ENCODE data around the gene FAM131A. TPM values are rescaled to one million over a fixed set of nuclear protein-coding genes. Genes with fewer than 3 reads are reported as not detected.

Gene FAM131A
- polyA plus RNA-seq, 4 donors: 9.7 to 13.1 (median 10.8) TPM

DNA sequence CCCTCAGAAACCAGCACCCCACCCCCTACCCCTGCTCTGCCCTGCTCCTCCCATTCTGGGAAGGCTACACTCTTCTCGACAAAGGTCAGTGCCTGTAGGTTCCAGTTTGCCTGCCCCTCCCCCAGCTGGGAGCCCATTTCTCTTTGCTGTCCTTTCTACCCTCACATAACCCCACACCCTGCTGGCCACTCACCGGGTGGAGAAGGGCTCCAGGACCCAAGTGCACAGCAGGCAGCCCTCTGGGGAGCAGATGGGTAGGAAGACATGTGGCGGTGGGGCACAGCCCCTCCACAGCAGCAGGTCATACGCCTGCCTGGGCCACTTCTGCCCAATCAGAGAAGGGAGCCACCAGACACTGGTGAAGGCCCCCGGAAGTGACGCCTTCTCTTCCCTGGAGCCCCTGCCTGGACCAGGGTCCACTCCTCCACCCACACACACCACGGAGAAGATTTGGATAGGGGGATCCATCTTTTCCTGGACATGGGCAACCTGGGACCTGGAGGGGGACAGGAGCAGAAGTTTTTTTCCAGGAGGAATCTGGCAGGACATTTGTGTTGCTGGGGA, 40.6 kb downstream of the FAM131A start, which contains the start of gene THPO:
THPO (minus strand) TSS at position 326 of the 564 bp plus-strand sequence. CDS start 1,948 bp downstream, outside the sequence.
- H3K27me3 ChIP-seq (ENCODE audit: control insufficient read depth in 3 of 3, insufficient read depth in 3 of 3, low read length in 3 of 3): peaks cover 17 to 46% (median 17%) of the 10 kb centered on the region in 3 donors
- H3K4me3 ChIP-seq (ENCODE audit: low read depth in 1 of 3, low read length in 3 of 3): no peak within 1 kb of the TSS
- no peaks in the 10 kb centered on the region for H3K36me3 ChIP-seq (ENCODE audit: control insufficient read depth in 3 of 3, insufficient read depth in 2 of 3, low read depth in 1 of 3, low read length in 3 of 3)
- peaks cover 0 to 16% (median 0%) of the 10 kb centered on the region in 3 donors for H3K4me1 ChIP-seq (ENCODE audit: control insufficient read depth in 3 of 3, insufficient read depth in 2 of 3, low read depth in 1 of 3, low read length in 2 of 3)
- DNase-seq (peak in 1 of 2 donors; percentile 47), FAIRE-seq (no peak)
- H3K9me3 ChIP-seq (ENCODE audit: control insufficient read depth in 2 of 2, insufficient read depth in 1 of 2, low read depth in 1 of 2, low read length in 1 of 2): no peaks in the 10 kb centered on the region
- H3K27ac ChIP-seq (ENCODE audit: low read depth in 1 of 3, low read length in 2 of 3): peak within 1 kb of the TSS in 1 of 3 donors; percentile 67
- 59 to 66% (median 59%) methylated on average over 7 of the region's 7 CpGs for WGBS, 3 donors

DNA sequence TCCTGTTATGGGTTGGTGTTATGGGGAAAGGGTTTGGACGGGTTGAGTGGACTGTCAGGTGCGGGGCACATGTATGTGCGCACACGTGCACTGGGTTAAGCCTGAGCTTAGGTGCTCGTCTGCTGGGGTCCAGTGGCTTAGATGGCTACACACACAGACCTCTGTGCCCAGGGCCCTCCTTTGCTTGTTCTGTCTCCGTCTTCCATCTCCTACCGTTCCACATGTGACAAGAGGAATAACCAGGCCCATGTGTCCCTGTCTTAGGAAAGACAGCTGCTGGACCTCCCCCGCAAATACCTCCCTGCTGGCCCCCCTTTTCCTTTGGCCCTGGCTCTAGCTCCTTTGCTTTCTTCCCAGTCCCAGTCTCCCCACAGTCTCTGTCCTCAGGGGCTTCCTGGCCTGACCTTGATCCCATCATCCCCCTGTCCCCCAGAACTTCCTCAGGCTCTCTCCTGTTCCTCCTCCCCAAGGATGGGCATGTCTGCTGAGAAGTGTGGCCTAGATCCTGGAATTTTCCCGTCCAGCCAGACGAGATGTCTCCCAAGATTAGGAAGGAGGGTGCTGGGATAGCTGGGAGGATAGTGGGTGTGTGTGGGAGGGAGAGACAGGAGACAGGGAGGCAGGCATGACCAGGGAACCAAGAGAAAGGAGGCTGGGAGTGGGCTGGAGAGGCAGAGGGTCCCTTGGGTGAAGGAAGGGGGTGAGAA, 41.4 kb downstream of the FAM131A start:
- no peak for DNase-seq
- no peaks in the 10 kb centered on the region for H3K36me3 ChIP-seq (ENCODE audit: control insufficient read depth in 3 of 3, insufficient read depth in 2 of 3, low read depth in 1 of 3, low read length in 3 of 3)
- H3K4me3 ChIP-seq (ENCODE audit: low read depth in 1 of 3, low read length in 3 of 3): peak overlapping the region in 1 of 3 donors; percentile 6
- H3K27me3 ChIP-seq (ENCODE audit: control insufficient read depth in 3 of 3, insufficient read depth in 3 of 3, low read length in 3 of 3): peaks cover 17 to 49% (median 19%) of the 10 kb centered on the region in 3 donors
- peak overlapping the region in 2 of 3 donors; percentile 30 to 67 for H3K27ac ChIP-seq (ENCODE audit: low read depth in 1 of 3, low read length in 2 of 3)
- peaks cover 0 to 16% (median 0%) of the 10 kb centered on the region in 3 donors for H3K4me1 ChIP-seq (ENCODE audit: control insufficient read depth in 3 of 3, insufficient read depth in 2 of 3, low read depth in 1 of 3, low read length in 2 of 3)
- 69 to 78% (median 72%) methylated on average over 10 of the region's 10 CpGs for WGBS, 3 donors
- H3K9me3 ChIP-seq (ENCODE audit: control insufficient read depth in 2 of 2, insufficient read depth in 1 of 2, low read depth in 1 of 2, low read length in 1 of 2): no peaks in the 10 kb centered on the region
- FAIRE-seq: no peak

DNA sequence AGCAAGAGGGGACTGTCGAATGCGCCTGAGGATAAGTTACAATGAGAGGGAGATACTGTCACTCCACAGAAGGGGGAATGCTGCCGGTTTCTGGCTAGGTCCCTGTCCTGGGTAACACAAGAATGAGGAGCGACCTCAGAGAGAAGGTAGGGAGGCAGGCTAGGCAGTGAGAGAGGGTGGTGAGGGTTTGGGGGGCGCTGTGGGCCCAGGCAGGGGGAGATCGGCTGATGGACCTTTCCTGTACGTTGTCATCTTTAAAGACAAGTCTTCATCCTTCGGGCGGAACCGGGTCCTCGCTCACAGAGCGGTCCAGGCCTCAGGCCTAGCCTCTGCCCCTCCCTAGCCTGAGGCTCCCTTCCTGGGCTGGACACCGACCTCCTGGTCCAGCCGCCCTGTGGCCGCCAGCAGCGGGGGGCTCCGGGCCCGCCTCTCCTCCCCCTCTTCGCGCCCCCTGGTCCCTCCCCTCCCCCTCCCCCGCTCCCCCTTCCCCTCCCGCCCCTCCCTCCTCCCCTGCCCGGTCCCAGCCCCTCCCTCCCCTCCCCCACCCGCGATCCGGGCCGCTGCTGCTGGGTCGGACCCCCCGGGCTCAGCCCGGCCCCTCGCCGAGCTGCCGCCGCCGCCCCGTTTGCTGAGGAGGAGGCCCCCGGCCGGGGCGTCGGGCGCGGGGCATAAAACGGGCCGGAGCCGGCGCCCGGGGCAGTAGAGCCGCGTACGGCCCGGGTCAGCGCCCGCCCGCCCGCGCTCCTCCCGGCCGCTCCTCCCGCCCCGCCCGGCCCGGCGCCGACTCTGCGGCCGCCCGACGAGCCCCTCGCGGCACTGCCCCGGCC, 42.2 kb downstream of the FAM131A start, which contains the start of gene CHRD:
CHRD (plus strand) TSS at position 697 of the 827 bp plus-strand sequence. CDS start 265 bp downstream, outside the sequence.
- peak within 1 kb of the TSS; percentile 6 to 64 (median 10) for H3K4me3 ChIP-seq (ENCODE audit: low read depth in 1 of 3, low read length in 3 of 3)
- FAIRE-seq (no peak), DNase-seq (no peak)
- WGBS, 3 donors: 16 to 51% (median 49%) methylated on average over 16 to 66 of the region's 71 CpGs
- peaks cover 0 to 16% (median 0%) of the 10 kb centered on the region in 3 donors for H3K4me1 ChIP-seq (ENCODE audit: control insufficient read depth in 3 of 3, insufficient read depth in 2 of 3, low read depth in 1 of 3, low read length in 2 of 3)
- no peaks in the 10 kb centered on the region for H3K36me3 ChIP-seq (ENCODE audit: control insufficient read depth in 3 of 3, insufficient read depth in 2 of 3, low read depth in 1 of 3, low read length in 3 of 3)
- H3K9me3 ChIP-seq (ENCODE audit: control insufficient read depth in 2 of 2, insufficient read depth in 1 of 2, low read depth in 1 of 2, low read length in 1 of 2): no peaks in the 10 kb centered on the region
- H3K27me3 ChIP-seq (ENCODE audit: control insufficient read depth in 3 of 3, insufficient read depth in 3 of 3, low read length in 3 of 3): peaks cover 17 to 50% (median 19%) of the 10 kb centered on the region in 3 donors
- peak within 1 kb of the TSS in 2 of 3 donors; percentile 30 to 67 for H3K27ac ChIP-seq (ENCODE audit: low read depth in 1 of 3, low read length in 2 of 3)

DNA sequence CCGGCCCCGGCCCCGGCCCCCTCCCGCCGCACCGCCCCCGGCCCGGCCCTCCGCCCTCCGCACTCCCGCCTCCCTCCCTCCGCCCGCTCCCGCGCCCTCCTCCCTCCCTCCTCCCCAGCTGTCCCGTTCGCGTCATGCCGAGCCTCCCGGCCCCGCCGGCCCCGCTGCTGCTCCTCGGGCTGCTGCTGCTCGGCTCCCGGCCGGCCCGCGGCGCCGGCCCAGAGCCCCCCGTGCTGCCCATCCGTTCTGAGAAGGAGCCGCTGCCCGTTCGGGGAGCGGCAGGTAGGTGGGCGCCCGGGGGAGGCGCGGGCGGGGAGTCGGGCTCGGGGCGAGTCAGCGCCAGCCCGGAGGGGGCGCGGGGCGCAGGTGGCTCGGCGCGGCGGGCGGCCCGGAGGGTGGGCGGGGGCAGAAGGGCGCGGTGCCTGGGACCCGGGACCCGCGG, 42.8 kb downstream of the FAM131A start:
- Histone ChIP-seq H3K9me3 (ENCODE audit: control insufficient read depth in 2 of 2, insufficient read depth in 1 of 2, low read depth in 1 of 2, low read length in 1 of 2) (no peaks in the 10 kb centered on the region), H3K4me1 (ENCODE audit: control insufficient read depth in 3 of 3, insufficient read depth in 2 of 3, low read depth in 1 of 3, low read length in 2 of 3) (peaks cover 0 to 16% (median 0%) of the 10 kb centered on the region in 3 donors), H3K36me3 (ENCODE audit: control insufficient read depth in 3 of 3, insufficient read depth in 2 of 3, low read depth in 1 of 3, low read length in 3 of 3) (no peaks in the 10 kb centered on the region), H3K4me3 (ENCODE audit: low read depth in 1 of 3, low read length in 3 of 3) (peak overlapping the region in 2 of 3 donors; percentile 10 to 64), H3K27me3 (ENCODE audit: control insufficient read depth in 3 of 3, insufficient read depth in 3 of 3, low read length in 3 of 3) (peaks cover 17 to 55% (median 19%) of the 10 kb centered on the region in 3 donors), H3K27ac (ENCODE audit: low read depth in 1 of 3, low read length in 2 of 3) (no peak overlapping the region)
- FAIRE-seq: no peak
- WGBS, 3 donors: 0 to 2% (median 1%) methylated on average over 4 to 62 of the region's 62 CpGs
- DNase-seq: peak in 1 of 2 donors; percentile 74

DNA sequence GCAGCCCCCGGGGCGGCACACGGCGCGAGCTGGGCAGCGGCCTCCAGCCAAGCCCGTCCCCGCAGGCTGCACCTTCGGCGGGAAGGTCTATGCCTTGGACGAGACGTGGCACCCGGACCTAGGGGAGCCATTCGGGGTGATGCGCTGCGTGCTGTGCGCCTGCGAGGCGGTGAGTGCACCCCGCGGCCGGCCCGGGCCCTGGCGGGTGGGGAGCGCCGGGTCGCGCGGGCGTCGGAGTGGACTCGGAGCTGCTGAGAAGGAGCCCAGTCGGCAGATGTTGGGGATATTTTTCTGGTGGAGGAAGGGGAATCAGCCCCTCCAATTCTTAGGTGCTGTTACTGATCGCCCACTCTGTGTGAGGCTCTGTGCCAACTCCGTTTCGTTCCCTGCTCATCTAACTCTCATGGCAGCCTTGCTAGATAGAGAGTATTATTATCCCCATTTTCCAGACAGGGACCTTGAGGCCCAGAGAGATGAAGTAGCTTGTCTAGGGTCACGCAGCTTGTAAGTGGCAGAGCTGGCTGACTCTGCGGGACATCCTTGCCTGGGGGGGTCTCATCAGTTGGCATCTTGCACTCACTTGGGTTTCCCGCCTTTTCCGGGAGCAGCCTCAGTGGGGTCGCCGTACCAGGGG, 43.3 kb downstream of the FAM131A start:
- FAIRE-seq: no peak
- Histone ChIP-seq H3K4me3 (ENCODE audit: low read depth in 1 of 3, low read length in 3 of 3) (peak overlapping the region in 2 of 3 donors; percentile 10 to 64), H3K4me1 (ENCODE audit: control insufficient read depth in 3 of 3, insufficient read depth in 2 of 3, low read depth in 1 of 3, low read length in 2 of 3) (peaks cover 0 to 16% (median 0%) of the 10 kb centered on the region in 3 donors), H3K27me3 (ENCODE audit: control insufficient read depth in 3 of 3, insufficient read depth in 3 of 3, low read length in 3 of 3) (peaks cover 15 to 55% (median 19%) of the 10 kb centered on the region in 3 donors), H3K36me3 (ENCODE audit: control insufficient read depth in 3 of 3, insufficient read depth in 2 of 3, low read depth in 1 of 3, low read length in 3 of 3) (no peaks in the 10 kb centered on the region), H3K9me3 (ENCODE audit: control insufficient read depth in 2 of 2, insufficient read depth in 1 of 2, low read depth in 1 of 2, low read length in 1 of 2) (no peaks in the 10 kb centered on the region), H3K27ac (ENCODE audit: low read depth in 1 of 3, low read length in 2 of 3) (peak overlapping the region in 1 of 3 donors; percentile 12)
- no peak for DNase-seq
- WGBS, 3 donors: 3 to 5% (median 3%) methylated on average over 36 to 42 of the region's 42 CpGs

DNA sequence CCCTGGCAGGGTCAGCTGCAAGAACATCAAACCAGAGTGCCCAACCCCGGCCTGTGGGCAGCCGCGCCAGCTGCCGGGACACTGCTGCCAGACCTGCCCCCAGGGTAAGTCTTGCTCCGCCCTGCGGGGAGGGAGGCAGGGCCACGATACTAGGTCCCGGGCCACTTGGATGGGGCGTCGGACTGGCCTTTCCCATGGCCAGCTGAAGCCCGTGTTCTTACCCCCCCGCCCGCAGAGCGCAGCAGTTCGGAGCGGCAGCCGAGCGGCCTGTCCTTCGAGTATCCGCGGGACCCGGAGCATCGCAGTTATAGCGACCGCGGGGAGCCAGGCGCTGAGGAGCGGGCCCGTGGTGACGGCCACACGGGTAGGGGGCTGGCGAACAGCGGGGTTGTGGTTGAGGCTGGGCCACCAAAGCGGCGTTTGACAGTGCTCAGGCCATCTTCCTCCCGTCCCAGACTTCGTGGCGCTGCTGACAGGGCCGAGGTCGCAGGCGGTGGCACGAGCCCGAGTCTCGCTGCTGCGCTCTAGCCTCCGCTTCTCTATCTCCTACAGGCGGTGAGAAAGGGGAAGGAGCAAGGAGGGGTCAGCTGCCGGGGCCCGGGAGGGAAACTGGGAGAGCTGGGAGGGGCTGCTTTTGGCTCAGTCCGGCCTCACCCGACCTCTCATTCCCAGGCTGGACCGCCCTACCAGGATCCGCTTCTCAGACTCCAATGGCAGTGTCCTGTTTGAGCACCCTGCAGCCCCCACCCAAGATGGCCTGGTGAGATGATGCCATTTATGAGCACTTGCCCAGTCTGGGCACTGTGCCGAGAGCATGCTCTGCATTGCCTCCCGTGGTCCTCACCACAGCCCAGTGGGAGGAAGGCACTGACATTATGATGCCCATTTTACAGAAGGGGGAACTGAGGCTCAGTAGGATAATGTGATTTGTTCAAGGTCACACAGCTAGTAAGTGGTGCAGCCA, 44.1 kb downstream of the FAM131A start:
- no peaks in the 10 kb centered on the region for H3K9me3 ChIP-seq (ENCODE audit: control insufficient read depth in 2 of 2, insufficient read depth in 1 of 2, low read depth in 1 of 2, low read length in 1 of 2)
- FAIRE-seq (no peak), DNase-seq (peak in 1 of 2 donors; percentile 38)
- H3K27ac ChIP-seq (ENCODE audit: low read depth in 1 of 3, low read length in 2 of 3): no peak overlapping the region
- H3K4me1 ChIP-seq (ENCODE audit: control insufficient read depth in 3 of 3, insufficient read depth in 2 of 3, low read depth in 1 of 3, low read length in 2 of 3): peaks cover 0 to 16% (median 0%) of the 10 kb centered on the region in 3 donors
- H3K4me3 ChIP-seq (ENCODE audit: low read depth in 1 of 3, low read length in 3 of 3): peak overlapping the region in 1 of 3 donors; percentile 33
- H3K27me3 ChIP-seq (ENCODE audit: control insufficient read depth in 3 of 3, insufficient read depth in 3 of 3, low read length in 3 of 3): peaks cover 15 to 59% (median 19%) of the 10 kb centered on the region in 3 donors
- H3K36me3 ChIP-seq (ENCODE audit: control insufficient read depth in 3 of 3, insufficient read depth in 2 of 3, low read depth in 1 of 3, low read length in 3 of 3): peaks cover 0 to 3% (median 0%) of the 10 kb centered on the region in 3 donors
- 10 to 19% (median 12%) methylated on average over 50 to 55 of the region's 55 CpGs for WGBS, 3 donors
